ENCODE data around the gene CTTNBP2.

DNA sequence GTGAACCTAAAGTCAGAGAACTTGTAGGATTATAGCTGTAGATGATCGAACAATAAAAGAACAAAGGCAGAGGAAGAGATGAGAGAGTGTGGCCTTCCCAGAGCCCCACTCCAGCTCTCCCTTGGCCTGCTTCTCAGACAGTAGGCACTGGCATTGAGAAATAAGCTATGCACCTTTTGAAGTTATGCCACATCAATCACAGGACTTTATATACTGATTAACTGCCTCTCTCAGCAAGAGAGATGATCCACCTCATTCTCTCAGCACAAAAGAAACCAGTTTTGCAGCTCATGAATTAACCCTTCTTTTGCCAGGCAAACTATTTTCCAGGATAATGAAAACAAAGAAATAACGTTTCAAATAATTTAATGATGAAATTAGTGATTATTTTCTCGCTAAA lies 22.0 kb upstream of the CTTNBP2 start:
- TF ChIP-seq, protein P1, sequence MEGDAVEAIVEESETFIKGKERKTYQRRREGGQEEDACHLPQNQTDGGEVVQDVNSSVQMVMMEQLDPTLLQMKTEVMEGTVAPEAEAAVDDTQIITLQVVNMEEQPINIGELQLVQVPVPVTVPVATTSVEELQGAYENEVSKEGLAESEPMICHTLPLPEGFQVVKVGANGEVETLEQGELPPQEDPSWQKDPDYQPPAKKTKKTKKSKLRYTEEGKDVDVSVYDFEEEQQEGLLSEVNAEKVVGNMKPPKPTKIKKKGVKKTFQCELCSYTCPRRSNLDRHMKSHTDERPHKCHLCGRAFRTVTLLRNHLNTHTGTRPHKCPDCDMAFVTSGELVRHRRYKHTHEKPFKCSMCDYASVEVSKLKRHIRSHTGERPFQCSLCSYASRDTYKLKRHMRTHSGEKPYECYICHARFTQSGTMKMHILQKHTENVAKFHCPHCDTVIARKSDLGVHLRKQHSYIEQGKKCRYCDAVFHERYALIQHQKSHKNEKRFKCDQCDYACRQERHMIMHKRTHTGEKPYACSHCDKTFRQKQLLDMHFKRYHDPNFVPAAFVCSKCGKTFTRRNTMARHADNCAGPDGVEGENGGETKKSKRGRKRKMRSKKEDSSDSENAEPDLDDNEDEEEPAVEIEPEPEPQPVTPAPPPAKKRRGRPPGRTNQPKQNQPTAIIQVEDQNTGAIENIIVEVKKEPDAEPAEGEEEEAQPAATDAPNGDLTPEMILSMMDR (IDR thresholded peaks at IDR 0.05): no peak
- no peak for TF ChIP-seq POLR2A (IDR thresholded peaks at IDR 0.05)
